OCI-LY7 (cell line): ENCODE results near the gene TAAR5. TPM values are rescaled to one million over a fixed set of nuclear protein-coding genes. Genes with fewer than 3 reads are reported as not detected.

Source experiments
- BruUV-seq: library from RNA; stranded (reverse); fragments of 400-500 nt; replicated peaks from 2 replicates; lab custom pipeline; 2021; lab: Mats Ljungman, UMichigan
- CTCF ChIA-PET: fragments of 300-600 bp; sonication (Branson Sonifier 250); formaldehyde crosslinking; loops from one replicate; lab custom pipeline; 2022; ENCODE audit warnings: antibody characterized with exemption; ENCODE audit not compliant: unreplicated experiment; lab: Charles Lee
- POLR2A ChIA-PET: fragments of 300-600 bp; sonication (Branson Sonifier 250); formaldehyde crosslinking; loops from one replicate; lab custom pipeline; 2022; ENCODE audit warnings: antibody characterized with exemption; lab: Charles Lee
- DNase-seq: peaks from one replicate; pipeline ENCODE4 v3.0.0-alpha.2; 2015; ENCODE audit warnings: low spot score
- H2AFZ ChIP-seq: fragments of 200-600 bp; sonication (generic), shearing (Covaris generic); 2 replicates; pipeline ENCODE4 v1.6.1; 2014; ENCODE audit warnings: mild to moderate bottlenecking, antibody characterized with exemption, low read length, moderate library complexity
- H3K27ac ChIP-seq: fragments of 200-600 bp; sonication (generic); 2 replicates; pipeline ENCODE4 v1.5.1; 2014; ENCODE audit warnings: mixed run types, low read depth, mild to moderate bottlenecking, moderate library complexity, low read length, inconsistent platforms; ENCODE audit not compliant: poor library complexity, severe bottlenecking
- H3K36me3 ChIP-seq: fragments of 200-600 bp; sonication (generic); 2 replicates; pipeline ENCODE4 v1.6.1; 2014; ENCODE audit warnings: mild to moderate bottlenecking, antibody characterized with exemption, low read length, moderate library complexity, mixed read lengths; ENCODE audit not compliant: insufficient read depth
- H3K4me1 ChIP-seq: fragments of 200-600 bp; sonication (generic); 2 replicates; pipeline ENCODE4 v1.5.1; 2014; ENCODE audit warnings: mild to moderate bottlenecking, low read length; ENCODE audit not compliant: insufficient read depth, poor library complexity, severe bottlenecking
- H3K4me2 ChIP-seq: fragments of 200-600 bp; sonication (generic); 2 replicates; pipeline ENCODE4 v1.6.1; 2014; ENCODE audit warnings: mild to moderate bottlenecking, low read length
- H3K4me3 ChIP-seq: fragments of 200-600 bp; sonication (generic); 2 replicates; pipeline ENCODE4 v1.5.1; 2014; ENCODE audit warnings: mild to moderate bottlenecking, low read depth, low read length; ENCODE audit not compliant: poor library complexity, severe bottlenecking
- H3K79me2 ChIP-seq: fragments of 200-600 bp; sonication (generic); 2 replicates; pipeline ENCODE4 v1.6.1; 2016; ENCODE audit warnings: low read depth, mild to moderate bottlenecking, low read length, moderate library complexity, mixed read lengths; ENCODE audit not compliant: insufficient read depth
- H3K9me2 ChIP-seq: fragments of 200-600 bp; sonication (generic); 2 replicates; pipeline ENCODE4 v1.6.1; 2016; ENCODE audit warnings: mild to moderate bottlenecking, low read length, mixed read lengths; ENCODE audit not compliant: insufficient read depth
- H3K9me3 ChIP-seq: fragments of 200-600 bp; sonication (generic); 2 replicates; pipeline ENCODE4 v1.6.1; 2014; ENCODE audit warnings: mild to moderate bottlenecking, mixed run types, low read length, mixed read lengths
- H4K20me1 ChIP-seq: fragments of 200-600 bp; sonication (generic); 2 replicates; pipeline ENCODE4 v1.6.1; 2014; ENCODE audit warnings: mild to moderate bottlenecking, antibody characterized with exemption, low read length, moderate library complexity, mixed read lengths; ENCODE audit not compliant: insufficient read depth
- EZH2phosphoT487 ChIP-seq: fragments of 200-600 bp; sonication (generic); IDR thresholded peaks from 2 replicates; pipeline ENCODE4 v1.6.1; 2018; ENCODE audit warnings: low read depth, borderline replicate concordance, mild to moderate bottlenecking, mixed run types, antibody characterized with exemption, low read length, moderate library complexity, mixed read lengths
- intact Hi-C: fragments of 100-400 bp; cut with micrococcal nuclease; formaldehyde crosslinking; loops from one replicate; pipeline ENCODE4 v1.10.0; 2022; ENCODE audit not compliant: unreplicated experiment
- total RNA-seq, 2 experiments: library from RNA; depleted of rRNA in 1 of 2; stranded (reverse); fragments of >200 nt in 1 of 2; shearing (Covaris generic) in 1 of 2; gene quantifications; 2 replicates each; pipeline ENCODE4 v1.2.3, GENCODE V29; 2014 to 2022
- TF ChIP-seq, protein P1 (sequence below): fragments of 200-600 bp; sonication (generic); conservative IDR thresholded peaks from 2 replicates; pipeline ENCODE4 v1.5.1; 2014; ENCODE audit warnings: mild to moderate bottlenecking, antibody characterized with exemption, low read length, moderate library complexity, mixed read lengths

The TAAR5 gene
- total RNA-seq, 2 experiments from 2014 or later, result not detected

DNA sequence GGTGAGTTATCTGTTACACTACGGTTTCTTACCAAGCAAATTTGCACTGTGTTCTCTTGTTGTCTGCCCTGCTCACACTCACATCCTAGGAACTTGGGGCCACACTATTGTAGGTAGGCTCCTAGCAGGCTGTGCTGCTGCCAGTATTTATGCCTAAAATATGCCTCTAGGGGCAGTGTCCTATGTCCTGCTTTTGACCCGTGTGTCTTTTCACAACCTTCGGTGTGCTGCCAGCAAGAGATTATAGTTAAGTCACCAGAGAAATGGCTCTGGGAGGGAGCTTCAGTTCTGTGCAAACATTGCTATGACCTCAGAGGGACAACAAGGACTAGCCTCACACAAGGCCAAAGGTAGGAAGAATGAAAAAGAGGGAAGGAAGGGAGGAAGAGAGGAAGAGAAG is 8.9 kb upstream of the TAAR5 start:
- ChIA-PET CTCF (no interaction called here), POLR2A (interaction anchor here (0.9 to 1.1 kb wide), 2 partner anchors 11 to 13 kb away, joined by 3 to 4 read pairs; no protein-coding TSS in a partner anchor)
- no peaks in the 10 kb centered on the region for H4K20me1 ChIP-seq
- no peak overlapping the region for H3K4me2 ChIP-seq
- H3K36me3 ChIP-seq, result no peaks in the 10 kb centered on the region
- no peak overlapping the region for H3K4me3 ChIP-seq
- DNase-seq, result peak; percentile 46
- intact Hi-C loops, result no loop called here
- no peak overlapping the region for H3K27ac ChIP-seq
- no peaks in the 10 kb centered on the region for H3K9me2 ChIP-seq
- H3K79me2 ChIP-seq, result no peaks in the 10 kb centered on the region
- BruUV-seq, result no TSS peak
- H2AFZ ChIP-seq, result no peak overlapping the region
- TF ChIP-seq, protein P1, sequence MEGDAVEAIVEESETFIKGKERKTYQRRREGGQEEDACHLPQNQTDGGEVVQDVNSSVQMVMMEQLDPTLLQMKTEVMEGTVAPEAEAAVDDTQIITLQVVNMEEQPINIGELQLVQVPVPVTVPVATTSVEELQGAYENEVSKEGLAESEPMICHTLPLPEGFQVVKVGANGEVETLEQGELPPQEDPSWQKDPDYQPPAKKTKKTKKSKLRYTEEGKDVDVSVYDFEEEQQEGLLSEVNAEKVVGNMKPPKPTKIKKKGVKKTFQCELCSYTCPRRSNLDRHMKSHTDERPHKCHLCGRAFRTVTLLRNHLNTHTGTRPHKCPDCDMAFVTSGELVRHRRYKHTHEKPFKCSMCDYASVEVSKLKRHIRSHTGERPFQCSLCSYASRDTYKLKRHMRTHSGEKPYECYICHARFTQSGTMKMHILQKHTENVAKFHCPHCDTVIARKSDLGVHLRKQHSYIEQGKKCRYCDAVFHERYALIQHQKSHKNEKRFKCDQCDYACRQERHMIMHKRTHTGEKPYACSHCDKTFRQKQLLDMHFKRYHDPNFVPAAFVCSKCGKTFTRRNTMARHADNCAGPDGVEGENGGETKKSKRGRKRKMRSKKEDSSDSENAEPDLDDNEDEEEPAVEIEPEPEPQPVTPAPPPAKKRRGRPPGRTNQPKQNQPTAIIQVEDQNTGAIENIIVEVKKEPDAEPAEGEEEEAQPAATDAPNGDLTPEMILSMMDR, result peak; percentile 75
- TF ChIP-seq EZH2phosphoT487, result no peak
- H3K9me3 ChIP-seq, result no peaks in the 10 kb centered on the region
- no peaks in the 10 kb centered on the region for H3K4me1 ChIP-seq

DNA sequence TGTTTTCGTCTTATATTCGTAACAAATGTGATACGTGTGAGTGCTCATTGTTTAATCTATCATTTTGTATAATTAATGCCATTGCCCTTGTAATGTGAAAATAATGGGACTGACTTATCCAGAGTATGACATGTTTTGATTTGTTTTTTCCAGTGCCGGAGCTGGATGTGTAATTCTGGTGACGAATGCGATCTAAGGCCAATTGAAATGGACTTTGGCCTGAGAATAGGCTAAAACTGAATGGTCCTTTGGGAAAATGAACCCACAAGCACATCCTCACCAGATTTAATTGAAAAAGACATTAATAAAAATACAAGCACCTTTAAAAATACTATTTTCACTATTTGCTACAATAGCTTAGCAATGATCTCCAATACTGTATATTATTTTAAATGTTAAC is 6.7 kb upstream of the TAAR5 start:
- H4K20me1 ChIP-seq, result no peaks in the 10 kb centered on the region
- no peaks in the 10 kb centered on the region for H3K4me1 ChIP-seq
- no peak overlapping the region for H2AFZ ChIP-seq
- CTCF ChIA-PET, result no interaction called here
- H3K9me2 ChIP-seq, result no peaks in the 10 kb centered on the region
- H3K27ac ChIP-seq, result no peak overlapping the region
- H3K4me3 ChIP-seq, result no peak overlapping the region
- H3K36me3 ChIP-seq, result no peaks in the 10 kb centered on the region
- no peaks in the 10 kb centered on the region for H3K9me3 ChIP-seq
- no peak overlapping the region for H3K4me2 ChIP-seq
- TF ChIP-seq, protein P1, result no peak
- no peak for TF ChIP-seq EZH2phosphoT487
- POLR2A ChIA-PET, result interaction anchor here (0.5 to 1.0 kb wide), 4 partner anchors 44 to 493 kb away, joined by 3 to 4 read pairs (median 3); partner anchors contain the start of gene TAAR8
- DNase-seq, result no peak
- intact Hi-C loops, result no loop called here
- BruUV-seq, result no TSS peak
- no peaks in the 10 kb centered on the region for H3K79me2 ChIP-seq

DNA sequence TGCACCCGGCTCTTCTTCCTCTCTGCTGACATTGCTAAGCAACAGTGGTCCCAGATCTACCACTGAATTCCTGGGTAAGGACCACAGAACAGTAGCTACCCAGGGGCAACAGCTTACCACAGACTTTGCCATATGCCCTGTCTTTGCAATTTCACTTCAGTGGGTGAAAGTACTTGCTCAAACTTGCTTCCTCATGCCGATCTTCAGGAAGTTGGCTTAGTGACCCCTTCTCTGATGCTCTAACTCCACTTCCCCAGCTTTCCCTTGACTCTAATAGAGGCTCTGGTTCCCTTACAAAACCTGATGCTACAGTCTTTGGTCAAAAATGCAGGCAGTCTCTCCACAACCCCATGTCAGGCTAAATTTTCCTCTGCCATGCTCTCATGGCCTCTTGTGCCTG is 3.3 kb upstream of the TAAR5 start:
- H3K79me2 ChIP-seq, result no peaks in the 10 kb centered on the region
- no peaks in the 10 kb centered on the region for H3K9me2 ChIP-seq
- no peaks in the 10 kb centered on the region for H3K9me3 ChIP-seq
- no peak for TF ChIP-seq EZH2phosphoT487
- TF ChIP-seq, protein P1, result no peak
- no peak for DNase-seq
- H2AFZ ChIP-seq, result 0 out of 2 replicates have a peak overlapping the region, but pooled peaks have one; percentile 1
- no peak overlapping the region for H3K27ac ChIP-seq
- no peak overlapping the region for H3K4me3 ChIP-seq
- intact Hi-C loops, result no loop called here
- POLR2A ChIA-PET, result interaction anchor here (1.4 kb wide), 1 partner anchor 9 kb away, joined by 4 read pairs; no protein-coding TSS in a partner anchor
- no peak overlapping the region for H3K4me2 ChIP-seq
- no peaks in the 10 kb centered on the region for H3K4me1 ChIP-seq
- no peaks in the 10 kb centered on the region for H4K20me1 ChIP-seq
- H3K36me3 ChIP-seq, result no peaks in the 10 kb centered on the region
- CTCF ChIA-PET, result no interaction called here
- BruUV-seq, result no TSS peak
